ENCODE data around the gene SEC22B. TPM values are rescaled to one million over a fixed set of nuclear protein-coding genes. Genes with fewer than 3 reads are reported as not detected.
"Not testable (repeated sequence)": the region's sequence is repeated elsewhere in the genome, so short reads cannot be mapped to it uniquely, and the experiment has no call there.

The SEC22B gene
- total RNA-seq, 1 donor from 2014 or later, result 28.4 TPM

- Mint-ChIP-seq H3K4me1 (ENCODE audit: low read depth, unreplicated experiment) (peaks cover 21% of the 10 kb centered on the region), H3K9me3 (ENCODE audit: unreplicated experiment) (peaks cover 13% of the 10 kb centered on the region), H3K27ac (ENCODE audit: unreplicated experiment) (peak overlapping the region; percentile 91), H3K36me3 (ENCODE audit: unreplicated experiment) (no peaks in the 10 kb centered on the region), H3K27me3 (ENCODE audit: unreplicated experiment) (peaks cover 4% of the 10 kb centered on the region), H3K4me3 (ENCODE audit: unreplicated experiment) (peak overlapping the region; percentile 82)
- TF ChIP-seq, protein P1, sequence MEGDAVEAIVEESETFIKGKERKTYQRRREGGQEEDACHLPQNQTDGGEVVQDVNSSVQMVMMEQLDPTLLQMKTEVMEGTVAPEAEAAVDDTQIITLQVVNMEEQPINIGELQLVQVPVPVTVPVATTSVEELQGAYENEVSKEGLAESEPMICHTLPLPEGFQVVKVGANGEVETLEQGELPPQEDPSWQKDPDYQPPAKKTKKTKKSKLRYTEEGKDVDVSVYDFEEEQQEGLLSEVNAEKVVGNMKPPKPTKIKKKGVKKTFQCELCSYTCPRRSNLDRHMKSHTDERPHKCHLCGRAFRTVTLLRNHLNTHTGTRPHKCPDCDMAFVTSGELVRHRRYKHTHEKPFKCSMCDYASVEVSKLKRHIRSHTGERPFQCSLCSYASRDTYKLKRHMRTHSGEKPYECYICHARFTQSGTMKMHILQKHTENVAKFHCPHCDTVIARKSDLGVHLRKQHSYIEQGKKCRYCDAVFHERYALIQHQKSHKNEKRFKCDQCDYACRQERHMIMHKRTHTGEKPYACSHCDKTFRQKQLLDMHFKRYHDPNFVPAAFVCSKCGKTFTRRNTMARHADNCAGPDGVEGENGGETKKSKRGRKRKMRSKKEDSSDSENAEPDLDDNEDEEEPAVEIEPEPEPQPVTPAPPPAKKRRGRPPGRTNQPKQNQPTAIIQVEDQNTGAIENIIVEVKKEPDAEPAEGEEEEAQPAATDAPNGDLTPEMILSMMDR (IDR thresholded peaks at IDR 0.05; ENCODE audit: partially characterized antibody, unreplicated experiment), result no peak
- no peak for DNase-seq
Observed at GRCh38 chr1:120178799-120179756, 2.8 kb upstream of the SEC22B start.

DNA sequence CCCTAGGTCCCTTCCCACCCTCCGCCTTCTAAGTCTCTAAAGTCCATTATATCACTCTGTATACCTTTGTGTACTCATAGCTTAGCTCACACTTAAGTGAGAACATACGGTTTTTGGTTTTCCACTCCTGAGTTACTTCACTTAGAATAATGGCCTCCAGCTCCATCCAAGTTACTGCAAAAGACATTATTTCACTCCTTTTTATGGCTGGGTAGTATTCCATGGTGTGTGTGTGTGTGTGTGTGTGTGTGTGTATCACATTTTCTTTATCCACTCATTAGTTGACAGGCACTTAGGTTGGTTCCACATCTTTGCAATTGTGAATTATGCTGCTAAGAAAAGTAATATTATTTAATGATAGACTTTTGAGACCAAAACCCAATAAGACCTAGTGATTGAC is 1.7 kb upstream of the SEC22B start:
- not testable (repeated sequence) for H3K4me3 Mint-ChIP-seq (ENCODE audit: unreplicated experiment); DNase-seq; H3K36me3 Mint-ChIP-seq (ENCODE audit: unreplicated experiment); H3K27ac Mint-ChIP-seq (ENCODE audit: unreplicated experiment); H3K27me3 Mint-ChIP-seq (ENCODE audit: unreplicated experiment)
- Mint-ChIP-seq H3K4me1 (ENCODE audit: low read depth, unreplicated experiment) (peaks cover 21% of the 10 kb centered on the region), H3K9me3 (ENCODE audit: unreplicated experiment) (peaks cover 13% of the 10 kb centered on the region)

GRCh38 chr1:120175688-120176087 is 632 bp downstream of the SEC22B start:
- Mint-ChIP-seq H3K4me1 (ENCODE audit: low read depth, unreplicated experiment) (peaks cover 21% of the 10 kb centered on the region), H3K27ac (ENCODE audit: unreplicated experiment) (peak overlapping the region; percentile 99), H3K4me3 (ENCODE audit: unreplicated experiment) (peak overlapping the region; percentile 99), H3K9me3 (ENCODE audit: unreplicated experiment) (peaks cover 13% of the 10 kb centered on the region)
- H3K36me3 Mint-ChIP-seq (ENCODE audit: unreplicated experiment); DNase-seq; H3K27me3 Mint-ChIP-seq (ENCODE audit: unreplicated experiment): not testable (repeated sequence)

DNA sequence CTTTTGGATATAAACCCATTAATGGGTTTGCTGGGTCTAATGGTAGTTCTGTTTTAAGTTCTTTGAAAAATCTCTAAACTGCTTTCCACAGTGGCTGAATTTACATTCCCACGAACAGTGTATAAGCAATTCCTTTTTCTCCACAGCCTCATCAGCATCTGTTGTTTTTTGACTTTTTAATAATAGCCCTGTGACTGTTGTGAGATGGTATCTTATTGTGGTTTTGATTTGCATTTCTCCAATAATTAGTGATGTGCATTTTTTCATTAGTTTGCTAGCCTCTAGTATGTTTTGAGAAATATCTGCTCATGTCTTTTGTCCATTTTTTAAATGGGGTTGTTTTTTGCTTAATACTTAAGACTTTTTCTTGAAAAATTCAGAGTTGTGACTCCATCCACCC is 11.6 kb downstream of the SEC22B start:
- H3K36me3 Mint-ChIP-seq (ENCODE audit: unreplicated experiment); DNase-seq; H3K27me3 Mint-ChIP-seq (ENCODE audit: unreplicated experiment); H3K9me3 Mint-ChIP-seq (ENCODE audit: unreplicated experiment); H3K27ac Mint-ChIP-seq (ENCODE audit: unreplicated experiment); H3K4me1 Mint-ChIP-seq (ENCODE audit: low read depth, unreplicated experiment); H3K4me3 Mint-ChIP-seq (ENCODE audit: unreplicated experiment): not testable (repeated sequence)

DNA sequence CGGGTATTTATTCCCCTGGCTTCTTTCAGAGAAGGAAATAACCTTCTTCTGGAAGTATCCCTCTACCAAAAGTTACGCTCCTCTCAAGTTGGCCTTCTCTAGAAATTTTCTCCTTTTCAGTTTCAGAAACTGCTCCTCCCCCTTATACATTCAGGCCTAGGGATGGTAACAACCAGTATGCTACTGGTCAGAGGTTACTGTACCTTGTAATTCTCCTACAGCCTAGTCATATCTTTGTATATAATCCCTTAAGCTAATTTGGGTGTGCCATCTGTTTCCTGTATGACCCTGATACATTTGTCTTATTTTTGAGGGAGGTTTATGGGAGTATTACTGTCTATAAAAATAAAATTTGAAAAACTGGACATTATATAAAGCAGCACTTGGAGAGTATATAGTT is 14.3 kb downstream of the SEC22B start:
- not testable (repeated sequence) for H3K4me3 Mint-ChIP-seq (ENCODE audit: unreplicated experiment); H3K36me3 Mint-ChIP-seq (ENCODE audit: unreplicated experiment); H3K27me3 Mint-ChIP-seq (ENCODE audit: unreplicated experiment); H3K27ac Mint-ChIP-seq (ENCODE audit: unreplicated experiment); DNase-seq; H3K4me1 Mint-ChIP-seq (ENCODE audit: low read depth, unreplicated experiment); H3K9me3 Mint-ChIP-seq (ENCODE audit: unreplicated experiment)

DNA sequence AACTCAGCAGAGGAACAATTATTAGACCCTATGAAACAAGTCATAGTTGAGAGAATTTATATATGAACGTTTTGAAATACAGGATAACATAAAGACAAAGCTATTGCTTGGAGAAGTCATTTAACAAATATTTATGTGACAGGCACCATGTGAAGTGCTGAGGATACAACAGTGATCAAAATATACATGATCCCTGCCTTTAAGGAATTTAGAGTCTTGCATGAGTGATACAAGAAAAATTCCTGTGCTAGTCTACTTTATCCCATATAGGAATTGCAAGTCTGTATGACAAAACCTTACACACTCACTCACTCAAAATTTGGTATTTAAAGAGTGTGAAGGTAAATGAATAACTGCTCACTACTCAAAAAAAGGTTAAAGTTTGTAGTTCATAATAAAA is 17.8 kb downstream of the SEC22B start:
- H3K4me3 Mint-ChIP-seq (ENCODE audit: unreplicated experiment), result not testable (repeated sequence)

GRCh38 chr1:120158086-120158485 is 18.2 kb downstream of the SEC22B start:
- H3K9me3 Mint-ChIP-seq (ENCODE audit: unreplicated experiment); H3K27me3 Mint-ChIP-seq (ENCODE audit: unreplicated experiment); H3K4me3 Mint-ChIP-seq (ENCODE audit: unreplicated experiment); H3K4me1 Mint-ChIP-seq (ENCODE audit: low read depth, unreplicated experiment); H3K36me3 Mint-ChIP-seq (ENCODE audit: unreplicated experiment); DNase-seq; H3K27ac Mint-ChIP-seq (ENCODE audit: unreplicated experiment): not testable (repeated sequence)

More for the DNA sequence above, 17.8 kb downstream of the SEC22B start:
- not testable (repeated sequence) for H3K4me1 Mint-ChIP-seq (ENCODE audit: low read depth, unreplicated experiment); H3K27ac Mint-ChIP-seq (ENCODE audit: unreplicated experiment); H3K27me3 Mint-ChIP-seq (ENCODE audit: unreplicated experiment); DNase-seq; H3K9me3 Mint-ChIP-seq (ENCODE audit: unreplicated experiment); H3K36me3 Mint-ChIP-seq (ENCODE audit: unreplicated experiment)

DNA sequence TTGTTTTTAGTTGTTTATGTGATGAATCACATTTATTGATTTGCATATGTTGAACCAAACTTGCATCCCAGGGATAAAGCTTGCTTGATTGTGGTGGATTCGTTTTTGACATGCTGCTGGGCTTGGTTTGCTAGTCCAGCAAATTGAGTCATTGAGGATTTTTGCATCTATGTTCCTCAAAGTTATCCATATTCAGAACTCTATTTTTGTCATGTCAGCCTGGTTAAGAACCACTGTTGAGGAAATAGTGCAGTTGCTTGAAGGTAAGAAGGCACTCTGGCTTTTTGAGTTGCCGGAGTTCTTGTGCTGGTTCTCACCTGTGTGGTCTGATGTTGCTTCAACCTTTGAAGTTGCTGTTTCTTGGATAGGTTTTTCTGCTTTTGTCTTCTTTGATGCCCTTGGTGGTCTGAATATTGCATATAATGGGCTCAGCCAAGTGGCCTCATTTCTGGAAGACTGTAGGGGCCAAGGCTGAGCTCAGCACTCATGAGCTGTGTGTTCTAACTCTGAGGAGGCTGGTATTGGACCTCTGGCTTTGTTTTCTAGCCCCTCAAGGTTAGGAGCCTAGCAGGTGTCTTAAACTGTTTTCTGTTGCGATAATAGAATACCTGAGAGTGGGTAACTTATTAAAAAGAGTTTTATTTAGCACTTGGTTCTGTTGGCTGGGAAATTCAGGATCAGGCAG is 26.0 kb downstream of the SEC22B start:
- H3K27me3 Mint-ChIP-seq (ENCODE audit: unreplicated experiment); H3K27ac Mint-ChIP-seq (ENCODE audit: unreplicated experiment); H3K4me3 Mint-ChIP-seq (ENCODE audit: unreplicated experiment); H3K9me3 Mint-ChIP-seq (ENCODE audit: unreplicated experiment); H3K36me3 Mint-ChIP-seq (ENCODE audit: unreplicated experiment); H3K4me1 Mint-ChIP-seq (ENCODE audit: low read depth, unreplicated experiment); DNase-seq: not testable (repeated sequence)

- H3K27me3 Mint-ChIP-seq (ENCODE audit: unreplicated experiment); H3K27ac Mint-ChIP-seq (ENCODE audit: unreplicated experiment); H3K9me3 Mint-ChIP-seq (ENCODE audit: unreplicated experiment); H3K4me3 Mint-ChIP-seq (ENCODE audit: unreplicated experiment); H3K4me1 Mint-ChIP-seq (ENCODE audit: low read depth, unreplicated experiment); DNase-seq; H3K36me3 Mint-ChIP-seq (ENCODE audit: unreplicated experiment): not testable (repeated sequence)
Observed at GRCh38 chr1:120149420-120150059, 26.8 kb downstream of the SEC22B start.

GRCh38 chr1:120145806-120146205 is 30.5 kb downstream of the SEC22B start:
- H3K36me3 Mint-ChIP-seq (ENCODE audit: unreplicated experiment); H3K27me3 Mint-ChIP-seq (ENCODE audit: unreplicated experiment); DNase-seq; H3K4me3 Mint-ChIP-seq (ENCODE audit: unreplicated experiment); H3K4me1 Mint-ChIP-seq (ENCODE audit: low read depth, unreplicated experiment); H3K27ac Mint-ChIP-seq (ENCODE audit: unreplicated experiment); H3K9me3 Mint-ChIP-seq (ENCODE audit: unreplicated experiment): not testable (repeated sequence)

DNA sequence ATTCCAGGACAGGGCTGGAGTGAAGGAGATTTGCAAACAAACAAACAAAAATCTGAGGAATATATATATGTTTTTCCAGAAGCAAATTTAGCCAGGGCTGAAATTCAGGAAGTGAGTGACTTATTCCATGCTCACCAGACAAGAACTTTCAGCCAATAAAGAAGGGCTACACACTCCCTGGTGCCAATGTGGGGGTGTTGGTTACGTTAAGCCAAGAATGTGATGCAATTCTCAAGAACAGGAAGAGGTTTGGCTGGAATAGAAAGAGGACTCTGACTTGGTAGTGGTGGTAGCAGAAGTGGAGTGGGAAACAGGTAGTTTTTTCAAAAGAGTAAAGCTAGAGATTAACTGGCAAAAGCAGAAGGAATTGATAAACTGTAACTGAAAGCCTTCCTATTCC is 31.7 kb downstream of the SEC22B start:
- H3K27ac Mint-ChIP-seq (ENCODE audit: unreplicated experiment); H3K27me3 Mint-ChIP-seq (ENCODE audit: unreplicated experiment); H3K4me1 Mint-ChIP-seq (ENCODE audit: low read depth, unreplicated experiment): not testable (repeated sequence)

More for the DNA sequence above, 31.7 kb downstream of the SEC22B start:
- DNase-seq; H3K36me3 Mint-ChIP-seq (ENCODE audit: unreplicated experiment); H3K9me3 Mint-ChIP-seq (ENCODE audit: unreplicated experiment); H3K4me3 Mint-ChIP-seq (ENCODE audit: unreplicated experiment): not testable (repeated sequence)

Data from glutamatergic neuron (in vitro differentiated cells).